HEK293 (cell line): ENCODE results near the gene ACSM6.

Source experiments
- KLF1 ChIP-seq: fragments of 450-650 bp; formaldehyde crosslinking; IDR thresholded peaks from 2 replicates; pipeline ENCODE4 v1.5.1; 2016; ENCODE audit warnings: missing biosample characterization, missing genetic modification characterization
- KLF10 ChIP-seq: fragments of 450-650 bp; IDR thresholded peaks from 2 replicates; pipeline ENCODE4 v1.5.1; 2018; ENCODE audit warnings: missing biosample characterization, mild to moderate bottlenecking, missing genetic modification characterization
- KLF7 ChIP-seq: fragments of 450-650 bp; formaldehyde crosslinking; IDR thresholded peaks from 2 replicates; pipeline ENCODE4 v1.5.1; 2016; ENCODE audit warnings: missing biosample characterization, missing genetic modification characterization, borderline replicate concordance
- KLF8 ChIP-seq: fragments of 450-650 bp; formaldehyde crosslinking; IDR thresholded peaks from 2 replicates; pipeline ENCODE4 v1.5.1; 2016; ENCODE audit warnings: missing biosample characterization, missing genetic modification characterization
- SCRT2 ChIP-seq: fragments of 450-650 bp; formaldehyde crosslinking; IDR thresholded peaks from 2 replicates; pipeline ENCODE4 v1.5.1; 2016; ENCODE audit warnings: missing biosample characterization, missing genetic modification characterization
- TRIM28 ChIP-seq: IDR thresholded peaks from 2 replicates; pipeline ENCODE4 v1.6.1; 2011; ENCODE audit warnings: low read length, control low read depth, borderline replicate concordance
- ZBTB17 ChIP-seq: fragments of 450-650 bp; formaldehyde crosslinking; IDR thresholded peaks from 2 replicates; pipeline ENCODE4 v1.5.1; 2016; ENCODE audit warnings: missing biosample characterization, missing genetic modification characterization
- ZBTB48 ChIP-seq: fragments of 450-650 bp; formaldehyde crosslinking; IDR thresholded peaks from 2 replicates; pipeline ENCODE4 v1.5.1; 2016; ENCODE audit warnings: missing biosample characterization, missing genetic modification characterization
- ZNF121 ChIP-seq: fragments of 450-650 bp; formaldehyde crosslinking; IDR thresholded peaks from 2 replicates; pipeline ENCODE4 v1.5.1; 2016; ENCODE audit warnings: missing biosample characterization, missing genetic modification characterization
- ZNF174 ChIP-seq: fragments of 450-650 bp; formaldehyde crosslinking; IDR thresholded peaks from 2 replicates; pipeline ENCODE4 v1.5.0; 2017; ENCODE audit warnings: missing biosample characterization, mild to moderate bottlenecking, missing genetic modification characterization
- ZNF324 ChIP-seq: fragments of 450-650 bp; formaldehyde crosslinking; IDR thresholded peaks from 2 replicates; pipeline ENCODE4 v1.5.1; 2016; ENCODE audit warnings: missing biosample characterization, missing genetic modification characterization
- ZNF335 ChIP-seq: fragments of 450-650 bp; formaldehyde crosslinking; conservative IDR thresholded peaks from 2 replicates; pipeline ENCODE4 v1.5.1; 2016; ENCODE audit warnings: missing biosample characterization, missing genetic modification characterization
- ZNF354C ChIP-seq: fragments of 450-650 bp; formaldehyde crosslinking; IDR thresholded peaks from 2 replicates; pipeline ENCODE4 v1.5.1; 2016; ENCODE audit warnings: missing biosample characterization, missing genetic modification characterization, low read depth, borderline replicate concordance
- ZNF404 ChIP-seq: fragments of 450-650 bp; formaldehyde crosslinking; IDR thresholded peaks from 2 replicates; pipeline ENCODE4 v1.5.1; 2017; ENCODE audit warnings: missing biosample characterization, missing genetic modification characterization
- ZNF423 ChIP-seq: fragments of 450-650 bp; formaldehyde crosslinking; IDR thresholded peaks from 2 replicates; pipeline ENCODE4 v1.5.1; 2016; ENCODE audit warnings: missing biosample characterization, missing genetic modification characterization
- ZNF596 ChIP-seq: fragments of 450-650 bp; IDR thresholded peaks from 2 replicates; pipeline ENCODE4 v1.5.0; 2018; ENCODE audit warnings: missing biosample characterization, mild to moderate bottlenecking, missing genetic modification characterization, moderate library complexity
- ZNF610 ChIP-seq: fragments of 450-650 bp; formaldehyde crosslinking; IDR thresholded peaks from 2 replicates; pipeline ENCODE4 v1.5.1; 2016; ENCODE audit warnings: missing biosample characterization, missing genetic modification characterization, borderline replicate concordance
- ZNF843 ChIP-seq: fragments of 450-650 bp; formaldehyde crosslinking; IDR thresholded peaks from 2 replicates; pipeline ENCODE4 v1.5.1; 2016; ENCODE audit warnings: missing biosample characterization, missing genetic modification characterization
- TF ChIP-seq, protein P1 (sequence below): fragments of 450-650 bp; formaldehyde crosslinking; conservative IDR thresholded peaks from 2 replicates; pipeline ENCODE4 v1.5.1; 2016; ENCODE audit warnings: low read depth, missing biosample characterization, missing genetic modification characterization
- TF ChIP-seq, protein P2 (sequence below): fragments of 450-650 bp; formaldehyde crosslinking; IDR thresholded peaks from 2 replicates; pipeline ENCODE4 v1.5.1; 2016; ENCODE audit warnings: missing biosample characterization, missing genetic modification characterization
- TF ChIP-seq, protein P3 (sequence below): fragments of 450-650 bp; formaldehyde crosslinking; IDR thresholded peaks from 2 replicates; pipeline ENCODE4 v1.5.1; 2016; ENCODE audit warnings: missing biosample characterization, missing genetic modification characterization
- TF ChIP-seq, protein P4 (sequence below): fragments of 450-650 bp; IDR thresholded peaks from 2 replicates; pipeline ENCODE4 v1.5.1; 2018; ENCODE audit warnings: missing biosample characterization, mild to moderate bottlenecking, missing genetic modification characterization

Gene ACSM6

DNA sequence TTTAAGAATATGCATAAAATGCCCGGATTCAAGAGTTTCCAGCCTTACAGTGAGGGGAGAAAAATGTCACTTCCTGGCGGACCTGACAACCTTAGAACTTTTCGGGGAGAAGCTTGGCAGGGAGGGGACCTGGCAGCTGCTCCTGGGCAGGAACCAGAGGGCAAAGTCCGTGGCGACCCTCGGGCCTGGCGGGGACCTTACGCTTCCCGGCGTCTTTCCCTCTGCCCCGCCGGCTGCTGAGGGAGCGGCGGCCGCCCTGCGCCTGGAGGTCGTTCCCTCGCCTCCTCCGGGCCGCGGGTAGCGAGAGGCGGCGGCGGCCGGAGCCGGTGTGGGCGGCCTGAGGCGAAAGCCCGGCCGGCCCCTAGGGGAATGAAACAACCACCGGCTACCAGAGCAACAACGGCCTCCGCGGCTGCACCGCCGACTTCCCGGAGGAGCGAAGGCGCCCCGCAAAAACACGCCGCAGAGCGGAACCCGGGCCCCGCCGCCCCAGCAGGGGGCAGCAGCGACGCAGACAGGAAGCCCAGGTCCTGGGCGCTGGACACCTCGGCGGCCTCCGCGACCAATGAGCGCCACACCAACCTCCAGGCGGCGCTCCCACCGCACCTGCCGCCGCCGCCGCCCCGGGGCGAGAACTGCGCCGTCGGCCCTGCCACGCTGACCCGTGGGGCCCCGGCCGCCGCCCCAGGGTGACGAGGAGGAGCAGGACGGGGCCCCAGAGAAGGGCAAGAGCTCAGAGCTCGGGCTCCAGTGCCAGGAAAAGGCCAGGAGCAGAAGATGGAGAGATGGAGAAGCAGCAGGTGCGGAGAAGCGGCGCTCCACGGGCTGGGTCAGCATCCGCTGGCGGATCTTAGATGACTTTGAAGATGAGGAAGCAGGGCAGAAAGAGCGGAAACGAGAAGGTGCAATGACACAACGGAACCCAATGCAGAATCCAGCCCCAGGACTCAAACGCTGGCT, 10.5 kb upstream of the ACSM6 start (continued):
- TF ChIP-seq ZNF324 (tag by site-specific recombination), result peak; percentile 34
- 0 out of 2 replicates have a peak, but pooled peaks have one; percentile 31 for TF ChIP-seq KLF10 (tag by site-specific recombination)
- TF ChIP-seq, protein P1, sequence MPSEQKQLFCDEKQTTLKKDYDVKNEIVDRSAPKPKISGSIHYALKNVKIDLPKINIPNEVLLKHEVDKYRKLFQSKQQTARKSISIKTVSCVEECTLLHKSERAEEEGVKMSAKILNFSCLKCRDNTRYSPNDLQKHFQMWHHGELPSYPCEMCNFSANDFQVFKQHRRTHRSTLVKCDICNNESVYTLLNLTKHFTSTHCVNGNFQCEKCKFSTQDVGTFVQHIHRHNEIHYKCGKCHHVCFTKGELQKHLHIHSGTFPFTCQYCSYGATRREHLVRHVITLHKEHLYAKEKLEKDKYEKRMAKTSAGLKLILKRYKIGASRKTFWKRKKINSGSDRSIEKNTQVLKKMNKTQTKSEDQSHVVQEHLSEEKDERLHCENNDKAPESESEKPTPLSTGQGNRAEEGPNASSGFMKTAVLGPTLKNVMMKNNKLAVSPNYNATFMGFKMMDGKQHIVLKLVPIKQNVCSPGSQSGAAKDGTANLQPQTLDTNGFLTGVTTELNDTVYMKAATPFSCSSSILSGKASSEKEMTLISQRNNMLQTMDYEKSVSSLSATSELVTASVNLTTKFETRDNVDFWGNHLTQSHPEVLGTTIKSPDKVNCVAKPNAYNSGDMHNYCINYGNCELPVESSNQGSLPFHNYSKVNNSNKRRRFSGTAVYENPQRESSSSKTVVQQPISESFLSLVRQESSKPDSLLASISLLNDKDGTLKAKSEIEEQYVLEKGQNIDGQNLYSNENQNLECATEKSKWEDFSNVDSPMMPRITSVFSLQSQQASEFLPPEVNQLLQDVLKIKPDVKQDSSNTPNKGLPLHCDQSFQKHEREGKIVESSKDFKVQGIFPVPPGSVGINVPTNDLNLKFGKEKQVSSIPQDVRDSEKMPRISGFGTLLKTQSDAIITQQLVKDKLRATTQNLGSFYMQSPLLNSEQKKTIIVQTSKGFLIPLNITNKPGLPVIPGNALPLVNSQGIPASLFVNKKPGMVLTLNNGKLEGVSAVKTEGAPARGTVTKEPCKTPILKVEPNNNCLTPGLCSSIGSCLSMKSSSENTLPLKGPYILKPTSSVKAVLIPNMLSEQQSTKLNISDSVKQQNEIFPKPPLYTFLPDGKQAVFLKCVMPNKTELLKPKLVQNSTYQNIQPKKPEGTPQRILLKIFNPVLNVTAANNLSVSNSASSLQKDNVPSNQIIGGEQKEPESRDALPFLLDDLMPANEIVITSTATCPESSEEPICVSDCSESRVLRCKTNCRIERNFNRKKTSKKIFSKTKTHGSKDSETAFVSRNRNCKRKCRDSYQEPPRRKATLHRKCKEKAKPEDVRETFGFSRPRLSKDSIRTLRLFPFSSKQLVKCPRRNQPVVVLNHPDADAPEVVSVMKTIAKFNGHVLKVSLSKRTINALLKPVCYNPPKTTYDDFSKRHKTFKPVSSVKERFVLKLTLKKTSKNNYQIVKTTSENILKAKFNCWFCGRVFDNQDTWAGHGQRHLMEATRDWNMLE (tag by site-specific recombination), result 0 out of 2 replicates have a peak, but pooled peaks have one; percentile 19
- TF ChIP-seq KLF7 (tag by site-specific recombination), result 0 out of 2 replicates have a peak, but pooled peaks have one; percentile 33
- TF ChIP-seq ZNF610 (tag by site-specific recombination), result no peak; the same call in 1 of the 2 replicates
- TF ChIP-seq ZBTB17, result peak; percentile 56
- peak; percentile 45; the same call in 1 of the 2 replicates for TF ChIP-seq KLF1 (tag by site-specific recombination)
- TF ChIP-seq, protein P2, sequence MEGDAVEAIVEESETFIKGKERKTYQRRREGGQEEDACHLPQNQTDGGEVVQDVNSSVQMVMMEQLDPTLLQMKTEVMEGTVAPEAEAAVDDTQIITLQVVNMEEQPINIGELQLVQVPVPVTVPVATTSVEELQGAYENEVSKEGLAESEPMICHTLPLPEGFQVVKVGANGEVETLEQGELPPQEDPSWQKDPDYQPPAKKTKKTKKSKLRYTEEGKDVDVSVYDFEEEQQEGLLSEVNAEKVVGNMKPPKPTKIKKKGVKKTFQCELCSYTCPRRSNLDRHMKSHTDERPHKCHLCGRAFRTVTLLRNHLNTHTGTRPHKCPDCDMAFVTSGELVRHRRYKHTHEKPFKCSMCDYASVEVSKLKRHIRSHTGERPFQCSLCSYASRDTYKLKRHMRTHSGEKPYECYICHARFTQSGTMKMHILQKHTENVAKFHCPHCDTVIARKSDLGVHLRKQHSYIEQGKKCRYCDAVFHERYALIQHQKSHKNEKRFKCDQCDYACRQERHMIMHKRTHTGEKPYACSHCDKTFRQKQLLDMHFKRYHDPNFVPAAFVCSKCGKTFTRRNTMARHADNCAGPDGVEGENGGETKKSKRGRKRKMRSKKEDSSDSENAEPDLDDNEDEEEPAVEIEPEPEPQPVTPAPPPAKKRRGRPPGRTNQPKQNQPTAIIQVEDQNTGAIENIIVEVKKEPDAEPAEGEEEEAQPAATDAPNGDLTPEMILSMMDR (tag by site-specific recombination), result peak; percentile 98
- 0 out of 2 replicates have a peak, but pooled peaks have one; percentile 38 for TF ChIP-seq ZNF596 (tag by site-specific recombination)
- TF ChIP-seq KLF8 (tag by site-specific recombination), result 0 out of 2 replicates have a peak, but pooled peaks have one; percentile 73
- peak; percentile 73 for TF ChIP-seq ZNF423 (tag by site-specific recombination)
- TF ChIP-seq ZBTB48 (tag by site-specific recombination), result 0 out of 2 replicates have a peak, but pooled peaks have one; percentile 33
- no peak for TF ChIP-seq ZNF121 (tag by site-specific recombination)
- peak; percentile 88 for TF ChIP-seq ZNF335 (tag by site-specific recombination)
- no peak for TF ChIP-seq ZNF354C (tag by site-specific recombination)
- TF ChIP-seq TRIM28, result peak; percentile 45; the same call in 1 of the 2 replicates
- TF ChIP-seq, protein P3, sequence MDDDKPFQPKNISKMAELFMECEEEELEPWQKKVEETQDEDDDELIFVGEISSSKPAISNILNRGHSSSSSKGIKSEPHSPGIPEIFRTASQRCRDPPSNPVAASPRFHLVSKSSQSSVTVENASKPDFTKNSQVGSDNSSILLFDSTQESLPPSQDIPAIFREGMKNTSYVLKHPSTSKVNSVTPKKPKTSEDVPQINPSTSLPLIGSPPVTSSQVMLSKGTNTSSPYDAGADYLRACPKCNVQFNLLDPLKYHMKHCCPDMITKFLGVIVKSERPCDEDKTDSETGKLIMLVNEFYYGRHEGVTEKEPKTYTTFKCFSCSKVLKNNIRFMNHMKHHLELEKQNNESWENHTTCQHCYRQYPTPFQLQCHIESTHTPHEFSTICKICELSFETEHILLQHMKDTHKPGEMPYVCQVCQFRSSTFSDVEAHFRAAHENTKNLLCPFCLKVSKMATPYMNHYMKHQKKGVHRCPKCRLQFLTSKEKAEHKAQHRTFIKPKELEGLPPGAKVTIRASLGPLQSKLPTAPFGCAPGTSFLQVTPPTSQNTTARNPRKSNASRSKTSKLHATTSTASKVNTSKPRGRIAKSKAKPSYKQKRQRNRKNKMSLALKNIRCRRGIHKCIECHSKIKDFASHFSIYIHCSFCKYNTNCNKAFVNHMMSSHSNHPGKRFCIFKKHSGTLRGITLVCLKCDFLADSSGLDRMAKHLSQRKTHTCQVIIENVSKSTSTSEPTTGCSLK (tag by site-specific recombination), result no peak
- TF ChIP-seq ZNF404 (tag by site-specific recombination), result no peak
- no peak for TF ChIP-seq ZNF843 (tag by site-specific recombination)
- TF ChIP-seq SCRT2 (tag by site-specific recombination), result peak; percentile 87
- TF ChIP-seq, protein P4, sequence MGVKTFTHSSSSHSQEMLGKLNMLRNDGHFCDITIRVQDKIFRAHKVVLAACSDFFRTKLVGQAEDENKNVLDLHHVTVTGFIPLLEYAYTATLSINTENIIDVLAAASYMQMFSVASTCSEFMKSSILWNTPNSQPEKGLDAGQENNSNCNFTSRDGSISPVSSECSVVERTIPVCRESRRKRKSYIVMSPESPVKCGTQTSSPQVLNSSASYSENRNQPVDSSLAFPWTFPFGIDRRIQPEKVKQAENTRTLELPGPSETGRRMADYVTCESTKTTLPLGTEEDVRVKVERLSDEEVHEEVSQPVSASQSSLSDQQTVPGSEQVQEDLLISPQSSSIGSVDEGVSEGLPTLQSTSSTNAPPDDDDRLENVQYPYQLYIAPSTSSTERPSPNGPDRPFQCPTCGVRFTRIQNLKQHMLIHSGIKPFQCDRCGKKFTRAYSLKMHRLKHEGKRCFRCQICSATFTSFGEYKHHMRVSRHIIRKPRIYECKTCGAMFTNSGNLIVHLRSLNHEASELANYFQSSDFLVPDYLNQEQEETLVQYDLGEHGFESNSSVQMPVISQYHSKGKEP (tag by site-specific recombination), result peak; percentile 54; the same call in 1 of the 2 replicates
- TF ChIP-seq ZNF174, result no peak; the same call in 1 of the 2 replicates
